ENCODE results near the gene MCRS1.
"Not testable (repeated sequence)": the region's sequence is repeated elsewhere in the genome, so short reads cannot be mapped to it uniquely, and the experiment has no call there.

Gene MCRS1, protein sequence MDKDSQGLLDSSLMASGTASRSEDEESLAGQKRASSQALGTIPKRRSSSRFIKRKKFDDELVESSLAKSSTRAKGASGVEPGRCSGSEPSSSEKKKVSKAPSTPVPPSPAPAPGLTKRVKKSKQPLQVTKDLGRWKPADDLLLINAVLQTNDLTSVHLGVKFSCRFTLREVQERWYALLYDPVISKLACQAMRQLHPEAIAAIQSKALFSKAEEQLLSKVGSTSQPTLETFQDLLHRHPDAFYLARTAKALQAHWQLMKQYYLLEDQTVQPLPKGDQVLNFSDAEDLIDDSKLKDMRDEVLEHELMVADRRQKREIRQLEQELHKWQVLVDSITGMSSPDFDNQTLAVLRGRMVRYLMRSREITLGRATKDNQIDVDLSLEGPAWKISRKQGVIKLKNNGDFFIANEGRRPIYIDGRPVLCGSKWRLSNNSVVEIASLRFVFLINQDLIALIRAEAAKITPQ

DNA sequence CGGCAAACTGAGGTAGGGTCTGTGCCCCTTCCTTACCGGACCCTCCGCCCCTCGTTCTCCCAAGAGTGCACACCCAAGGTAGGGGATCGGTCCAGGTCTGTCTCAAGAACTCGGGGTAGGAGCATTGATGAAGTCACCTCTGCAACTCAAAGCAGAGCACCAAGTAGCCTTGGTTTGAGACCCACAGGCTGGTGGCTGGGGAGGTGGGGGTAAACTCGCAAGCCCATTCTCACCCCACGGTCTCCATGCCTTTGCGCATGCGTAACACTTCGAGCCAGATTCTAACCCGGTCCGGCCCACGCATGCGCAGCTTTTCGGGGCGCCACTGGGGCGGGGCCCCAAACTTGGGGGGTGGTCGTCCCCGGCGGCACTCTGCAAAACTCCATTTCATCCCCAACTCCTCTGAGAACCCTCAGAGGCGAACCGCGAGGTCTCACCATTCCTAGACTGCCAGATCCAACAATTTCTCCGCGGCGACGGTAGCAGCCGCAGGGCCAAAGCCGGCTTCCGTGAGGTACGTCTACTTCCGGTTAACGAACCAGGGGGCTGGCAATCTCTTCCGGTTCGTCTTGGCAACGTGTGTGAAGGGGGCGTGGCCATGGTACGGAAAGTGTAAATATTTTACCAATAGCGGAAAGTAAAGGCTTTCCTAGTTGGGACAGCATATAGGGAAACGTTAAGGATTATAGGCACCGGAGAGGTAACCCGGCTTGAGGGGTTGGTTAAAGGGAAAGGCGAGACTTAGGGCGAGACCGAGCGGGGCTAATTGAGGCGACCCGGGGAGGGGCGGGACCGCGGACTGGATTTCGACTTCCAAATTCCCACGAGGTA is at the start of gene MCRS1:
MCRS1 (minus strand) TSS at position 532 of the 831 bp plus-strand sequence. CDS start 1,411 bp downstream, outside the sequence.
- peak; percentile 78 to 85 (median 80) for DNase-seq (ENCODE audit: low read depth in 3 of 3)

DNA sequence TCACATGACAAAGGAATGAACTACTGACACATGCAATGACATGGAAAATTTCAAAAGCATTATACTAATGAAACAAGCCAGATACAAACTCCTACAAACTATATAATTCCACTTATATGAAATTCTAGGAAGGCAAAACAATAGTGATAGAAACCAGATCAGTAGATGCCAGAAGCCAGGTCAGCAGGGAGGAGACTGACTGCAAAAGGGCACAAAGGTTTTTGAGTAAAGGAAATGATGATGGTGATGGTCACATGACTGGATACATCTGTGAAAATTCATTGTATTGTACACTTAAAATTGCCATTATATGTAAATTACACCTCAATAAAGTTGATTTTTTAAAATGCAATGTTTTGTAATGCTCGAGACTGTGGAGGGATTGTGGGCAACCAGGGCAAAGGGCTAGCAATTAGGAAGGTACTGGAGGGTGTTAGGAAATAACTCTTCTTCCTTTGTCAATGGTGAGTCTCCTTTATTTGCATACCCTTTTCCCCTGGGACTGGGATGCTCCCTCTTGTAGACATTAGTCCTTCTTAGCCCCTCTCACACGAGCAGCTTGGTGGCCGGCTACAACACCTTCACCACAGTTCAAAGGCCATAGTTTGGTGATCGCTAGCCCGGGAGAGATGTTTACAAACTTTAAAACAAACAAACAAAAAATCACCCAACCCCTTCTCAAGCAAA is 48.7 kb upstream of the MCRS1 start:
- DNase-seq (ENCODE audit: low read depth in 3 of 3) = no peak

DNA sequence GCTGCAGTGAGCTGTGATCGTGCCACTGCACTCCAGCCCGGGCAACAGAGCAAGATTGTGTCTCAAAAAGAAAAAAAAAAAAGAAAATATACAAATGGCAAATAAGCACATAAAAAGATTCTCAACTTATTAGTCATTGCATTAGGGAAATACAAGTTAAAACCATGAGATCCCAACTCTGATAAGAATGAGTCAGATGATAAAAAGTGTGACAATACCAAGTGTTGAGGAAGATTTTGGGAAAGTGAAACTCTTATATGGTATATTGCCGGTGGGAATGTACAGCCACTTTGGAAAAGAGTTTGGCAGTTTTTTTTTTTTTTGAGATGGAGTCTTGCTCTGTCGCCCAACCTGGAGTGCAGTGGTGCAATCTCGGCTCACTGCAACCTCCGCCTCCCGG is 47.8 kb upstream of the MCRS1 start:
- DNase-seq (ENCODE audit: low read depth in 3 of 3) = no peak

DNA sequence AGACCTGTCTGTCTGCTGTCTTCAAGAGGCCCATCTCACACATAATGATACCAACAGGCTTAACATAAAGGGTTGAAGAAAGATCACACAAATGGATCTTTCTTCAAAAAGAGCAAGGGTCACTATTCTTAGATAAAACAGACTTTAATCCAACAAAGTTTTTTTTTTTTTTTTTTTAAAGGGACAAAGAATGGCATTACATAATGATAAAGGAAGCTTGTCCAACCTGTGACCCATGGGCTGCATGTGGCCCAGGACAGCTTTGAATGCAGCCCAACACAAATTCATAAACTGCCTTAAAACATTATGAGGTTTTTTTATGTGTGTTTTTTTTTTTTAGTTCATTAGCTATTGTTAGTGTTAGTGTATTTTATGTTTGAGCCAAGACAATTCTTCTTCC is 44.3 kb upstream of the MCRS1 start:
- no peak for DNase-seq (ENCODE audit: low read depth in 3 of 3)

DNA sequence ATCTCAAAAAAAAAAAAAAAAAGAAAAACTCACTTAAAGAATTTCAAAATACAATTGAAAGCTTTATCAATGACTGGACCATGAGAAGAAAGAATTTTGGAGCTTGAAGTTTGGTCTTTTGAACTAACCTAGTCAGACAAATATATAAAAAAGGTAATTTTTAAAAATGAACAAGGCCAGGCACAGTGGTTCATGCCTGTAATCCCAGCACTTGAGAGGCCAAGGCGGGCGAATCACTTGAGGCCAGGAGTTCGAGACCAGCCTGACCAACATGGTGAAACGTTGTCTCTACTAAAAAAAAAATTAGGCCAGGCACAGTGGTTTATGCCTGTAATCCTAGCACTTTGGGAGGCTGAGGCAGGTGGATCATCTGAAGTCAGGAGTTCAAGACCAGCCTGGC is 42.8 kb upstream of the MCRS1 start:
- DNase-seq (ENCODE audit: low read depth in 3 of 3) = not testable (repeated sequence)

DNA sequence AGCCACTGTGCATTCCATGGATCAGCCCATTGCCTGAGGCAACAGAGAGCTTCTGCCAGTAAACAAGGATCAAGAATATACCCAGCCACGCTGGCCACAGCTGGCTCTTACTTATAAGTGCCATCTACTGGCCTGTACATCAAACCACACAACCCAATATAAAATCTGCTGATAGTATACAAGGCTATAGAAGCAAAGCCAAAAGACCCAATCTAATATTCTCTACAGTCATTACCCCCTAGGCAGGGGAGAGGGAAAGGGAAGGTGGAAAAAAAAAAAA is 41.9 kb upstream of the MCRS1 start:
- no peak for DNase-seq (ENCODE audit: low read depth in 3 of 3)

DNA sequence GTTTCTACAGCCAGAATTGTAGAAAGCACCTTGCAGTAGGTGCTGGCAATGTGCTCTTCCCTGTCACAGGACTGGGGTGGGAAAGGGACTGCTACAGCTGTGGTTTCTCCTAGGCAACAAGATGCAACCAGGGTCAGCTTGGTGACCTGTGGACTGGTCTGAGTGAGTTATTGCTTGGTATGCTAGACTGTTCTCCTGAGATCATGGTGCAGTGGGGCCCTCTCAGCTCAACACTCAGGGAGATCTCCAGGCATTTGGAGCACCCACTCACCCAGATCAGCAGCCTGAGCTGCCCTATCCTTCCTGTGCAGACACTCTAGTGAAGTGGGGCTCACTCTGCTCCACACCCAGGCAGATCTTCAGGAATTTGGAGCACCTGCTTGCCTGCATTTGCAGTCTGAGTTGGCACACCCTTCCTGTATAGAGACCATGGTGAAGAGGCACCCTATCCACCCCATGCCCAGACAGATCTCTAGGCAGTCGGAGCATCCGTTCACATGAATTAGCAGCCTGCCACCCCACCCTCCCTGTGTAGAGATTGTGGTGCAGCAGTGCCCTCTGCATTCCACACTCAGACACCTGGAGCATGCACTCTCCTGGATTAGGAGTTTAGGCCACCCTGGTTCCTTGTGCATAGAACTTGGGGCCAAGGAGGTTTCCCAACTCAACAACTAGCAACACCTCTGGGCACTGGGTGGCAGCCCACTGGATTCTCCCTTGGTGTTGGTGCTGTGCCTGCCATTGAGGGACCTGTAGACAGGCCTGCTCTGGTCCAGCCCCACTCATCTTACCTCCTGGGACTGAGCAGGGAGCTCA is 41.3 kb upstream of the MCRS1 start:
- no peak for DNase-seq (ENCODE audit: low read depth in 3 of 3)

DNA sequence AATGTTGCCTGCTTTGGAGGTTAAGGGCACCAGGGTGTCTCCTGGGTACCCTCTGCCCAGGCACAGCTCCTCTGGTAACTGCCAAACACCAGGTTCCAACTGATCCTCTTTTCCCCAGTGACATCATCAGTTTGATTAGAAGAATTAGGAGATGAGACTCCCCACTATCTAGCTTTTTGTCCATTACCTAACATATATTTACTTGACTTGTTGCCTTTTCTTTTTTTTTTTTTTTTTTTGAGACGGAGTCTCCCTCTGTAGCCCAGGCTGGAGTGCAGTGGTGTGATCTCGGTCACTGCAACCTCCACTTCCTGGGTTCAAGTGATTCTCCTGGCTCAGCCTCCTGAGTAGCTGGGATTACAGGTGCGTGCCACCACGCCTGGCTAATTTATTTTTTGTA is 37.6 kb upstream of the MCRS1 start, which contains the start of gene FAM186B:
FAM186B (minus strand) TSS at position 101 of the 400 bp plus-strand sequence. CDS start 162 bp downstream, outside the sequence.
- not testable (repeated sequence) for DNase-seq (ENCODE audit: low read depth in 3 of 3)

DNA sequence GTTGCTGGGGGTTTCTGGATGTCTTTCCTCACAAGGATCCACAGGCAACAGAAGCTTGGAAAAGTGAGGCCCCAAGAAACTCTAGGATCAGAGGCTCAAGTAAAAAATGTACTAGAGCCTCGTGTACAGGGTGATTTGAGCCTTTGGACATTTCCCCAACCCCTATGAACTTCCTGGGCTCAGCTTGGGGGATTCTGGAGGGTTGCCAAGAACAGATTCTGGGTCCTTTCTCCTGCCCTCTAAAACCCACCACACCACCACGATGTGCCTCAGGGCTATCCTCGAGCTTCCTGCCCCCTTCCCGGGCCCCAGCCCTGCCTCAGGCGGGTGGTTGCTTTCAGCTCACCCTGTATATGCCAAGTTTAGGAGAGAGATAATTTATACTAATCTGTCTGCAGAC is 36.9 kb upstream of the MCRS1 start:
- DNase-seq (ENCODE audit: low read depth in 3 of 3) = no peak

DNA sequence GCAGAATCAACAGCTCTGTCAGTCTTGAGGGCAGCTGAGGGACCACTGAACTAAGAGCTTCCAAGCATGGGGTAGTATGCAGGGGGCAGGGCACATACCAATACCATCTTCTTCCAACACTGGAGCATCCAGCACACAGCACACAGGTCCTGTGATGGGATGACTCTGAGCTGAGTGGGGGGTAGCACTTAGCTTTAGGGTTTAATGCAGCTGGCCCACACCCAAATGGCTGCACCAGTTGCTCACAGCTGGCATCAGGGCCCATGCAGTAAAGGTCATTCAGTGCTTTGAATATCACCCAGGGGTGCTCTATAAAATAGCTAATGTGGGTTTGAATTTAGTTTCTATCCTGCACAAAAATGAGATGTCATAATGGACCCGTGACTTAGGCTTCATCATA is 35.8 kb upstream of the MCRS1 start:
- no peak for DNase-seq (ENCODE audit: low read depth in 3 of 3)

DNA sequence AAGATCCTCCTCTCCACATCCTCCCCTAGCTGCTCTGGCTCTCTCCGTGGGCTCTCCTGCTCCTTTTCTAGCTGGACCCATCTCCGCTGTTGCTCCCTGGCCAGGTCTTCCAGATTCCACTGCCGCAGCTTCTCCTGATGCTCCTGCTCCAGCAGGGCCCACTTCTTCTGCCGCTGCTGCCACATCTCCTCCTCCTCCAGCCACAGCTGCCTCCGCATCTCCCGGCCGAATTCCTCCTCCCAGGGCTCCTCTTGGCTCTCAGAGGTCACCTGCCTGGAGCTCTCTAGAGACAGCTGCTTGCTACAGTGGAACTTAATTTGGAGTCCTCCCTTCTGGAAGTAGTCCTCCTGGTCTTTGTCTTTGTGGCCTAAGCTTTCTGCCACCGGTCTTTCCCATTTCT is 32.0 kb upstream of the MCRS1 start:
- no peak for DNase-seq (ENCODE audit: low read depth in 3 of 3)

DNA sequence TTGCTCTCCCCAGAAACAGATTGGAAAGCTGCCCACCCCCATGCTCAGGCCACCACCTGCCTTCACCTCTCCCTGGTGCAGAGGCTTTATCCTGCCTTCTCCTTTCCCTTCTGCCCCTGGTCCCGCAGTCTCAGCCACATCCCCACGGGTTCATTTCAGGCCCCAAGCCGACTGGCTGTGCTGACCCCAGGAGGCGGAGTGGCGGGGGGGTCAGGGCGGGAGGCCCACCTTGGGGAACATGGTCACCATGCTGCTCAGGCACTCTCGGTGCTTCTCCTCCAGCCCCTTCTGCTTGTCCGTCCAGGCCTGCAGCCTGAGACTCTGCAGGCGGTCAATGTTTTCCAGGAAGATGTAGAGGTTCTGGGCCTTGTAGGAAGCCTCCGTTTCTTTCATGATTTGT is 30.6 kb upstream of the MCRS1 start:
- DNase-seq (ENCODE audit: low read depth in 3 of 3) = no peak

DNA sequence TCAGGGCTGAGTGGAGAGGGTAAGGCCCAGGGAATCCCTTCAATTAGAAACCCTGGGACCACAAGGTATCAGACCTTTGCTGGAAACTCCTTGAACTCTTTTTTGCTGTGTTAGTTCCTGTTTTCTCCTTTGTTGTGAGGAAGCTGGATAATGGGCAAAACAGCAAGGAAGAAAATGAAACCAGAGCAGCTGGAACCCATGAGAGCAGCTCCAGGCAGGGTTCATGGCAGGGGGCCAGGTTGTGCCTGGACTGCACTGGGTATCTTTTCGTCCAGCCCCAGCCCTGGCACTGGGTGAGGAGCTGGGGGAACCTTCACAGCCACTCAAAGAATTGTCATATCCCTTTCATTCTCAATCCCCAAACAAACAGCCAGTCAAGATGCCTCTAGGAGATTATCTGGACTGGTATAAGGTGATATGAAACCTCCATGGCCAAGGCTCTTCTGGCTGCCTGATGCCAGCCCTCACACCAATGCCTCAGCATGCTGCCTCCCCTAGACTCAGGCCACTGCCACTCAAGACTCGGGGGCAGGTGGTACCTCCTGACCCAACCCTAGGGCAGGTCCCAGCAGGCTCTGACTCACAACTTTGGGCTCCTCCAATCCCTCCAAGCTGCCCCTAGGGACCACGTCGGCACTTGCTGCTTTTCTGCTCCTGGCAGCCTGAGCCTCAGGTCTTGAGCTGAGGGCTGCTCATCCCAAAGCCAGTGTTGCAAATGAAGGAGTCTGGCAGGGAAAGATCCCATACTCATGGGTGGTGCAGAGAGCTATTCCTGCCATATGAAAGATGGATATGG is 21.0 kb upstream of the MCRS1 start:
- no peak for DNase-seq (ENCODE audit: low read depth in 3 of 3)

DNA sequence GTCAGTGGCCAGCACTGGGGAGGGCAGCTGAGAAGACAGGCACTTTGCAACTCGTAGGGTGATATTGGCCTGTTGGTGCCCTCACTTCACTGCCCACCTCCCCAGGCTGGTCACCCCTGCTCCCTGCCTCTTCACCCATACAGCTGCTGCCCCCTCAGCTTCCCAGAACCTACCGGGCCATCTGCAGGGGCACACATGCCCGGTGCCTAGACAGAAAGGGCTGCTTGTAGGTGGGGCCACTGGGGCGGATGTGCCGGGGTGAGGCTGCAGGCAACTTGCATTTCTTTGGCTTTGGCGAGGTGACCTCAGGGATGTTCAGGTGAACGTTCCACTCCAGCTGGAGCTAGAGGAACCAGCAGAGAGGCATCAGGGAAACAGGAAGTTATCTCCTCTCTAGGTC is 20.3 kb upstream of the MCRS1 start:
- DNase-seq (ENCODE audit: low read depth in 3 of 3) = no peak

DNA sequence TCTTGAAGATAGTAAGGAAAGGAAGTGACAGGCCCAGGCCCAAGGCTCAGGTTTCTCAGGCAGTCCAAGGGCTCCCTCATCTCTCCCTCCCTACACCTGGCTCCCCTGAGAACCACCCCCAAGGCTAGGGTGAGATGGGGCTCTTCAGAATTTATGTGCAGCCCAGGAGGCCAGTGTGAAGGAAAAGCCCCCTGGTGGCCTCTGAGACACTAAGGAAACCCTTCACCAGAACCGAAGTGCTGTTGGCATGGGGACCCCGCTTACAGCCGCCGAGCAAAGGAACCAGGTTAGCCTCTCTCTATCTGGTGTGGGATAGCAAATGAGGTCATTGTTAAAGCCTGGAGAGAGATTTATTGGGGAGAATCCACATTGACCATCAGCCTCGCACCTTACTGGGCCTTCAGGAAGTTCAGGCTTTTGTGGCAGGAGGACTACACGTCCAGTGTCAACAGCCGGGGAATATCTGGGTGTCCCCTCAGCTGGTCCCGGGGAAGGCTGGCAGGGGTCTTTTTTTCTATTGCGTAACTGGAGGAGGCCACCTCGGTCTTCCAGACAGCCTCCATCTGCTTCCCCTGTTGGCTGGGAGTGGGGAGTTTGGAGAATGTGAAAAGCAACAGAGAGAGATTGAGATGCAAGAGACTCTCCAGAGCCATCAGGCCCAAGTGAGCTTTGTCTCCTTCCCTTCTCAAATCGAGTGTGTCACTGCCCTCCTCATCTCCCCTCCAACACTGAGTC is 19.4 kb upstream of the MCRS1 start:
- no peak for DNase-seq (ENCODE audit: low read depth in 3 of 3)

DNA sequence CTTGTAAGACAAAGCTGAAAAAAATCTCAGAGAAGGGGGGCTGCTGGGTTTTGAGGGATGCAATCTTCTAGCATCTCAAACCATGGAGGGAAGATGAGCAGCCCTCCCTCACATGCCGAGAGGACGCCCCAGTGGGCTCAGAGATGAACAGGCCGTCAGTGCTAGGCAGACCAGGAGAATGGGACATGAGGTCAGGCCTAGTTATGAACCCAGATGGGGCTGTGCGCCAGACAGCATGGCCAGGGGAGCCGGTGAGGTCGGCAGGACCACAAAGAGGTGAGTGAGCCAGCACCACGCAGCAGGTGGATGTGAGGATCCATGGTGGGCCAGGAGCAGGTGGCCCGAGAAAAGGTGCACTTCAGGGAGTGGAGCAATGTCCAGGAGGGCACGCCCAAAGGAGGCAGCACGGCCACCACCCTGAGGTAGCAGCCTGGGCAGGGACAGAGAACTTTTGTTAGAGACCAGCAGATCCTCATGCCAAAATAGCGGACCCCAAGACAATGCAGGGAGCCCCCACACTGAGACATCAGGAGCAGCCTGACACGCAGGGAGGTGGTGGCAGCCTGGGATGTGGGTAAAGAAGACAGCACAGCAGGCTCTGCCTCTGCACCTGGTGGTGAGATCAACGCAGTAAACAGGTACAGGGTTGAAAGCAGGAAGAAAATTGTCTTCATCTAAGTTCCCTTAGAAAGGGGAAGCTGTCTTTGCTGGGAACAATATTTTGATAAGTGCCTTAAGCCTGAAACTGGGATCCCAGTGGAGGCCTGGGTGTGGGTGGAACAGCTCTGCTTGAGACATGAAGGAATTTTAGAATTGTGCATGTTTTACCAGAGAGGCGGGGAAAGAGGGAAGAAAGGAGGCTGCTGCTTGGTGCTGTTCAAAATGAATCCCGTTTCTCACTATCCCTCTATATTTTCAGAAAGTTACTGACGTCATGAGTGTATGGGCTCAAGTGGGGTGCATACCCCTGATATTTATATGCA is 17.8 kb upstream of the MCRS1 start:
- DNase-seq (ENCODE audit: low read depth in 3 of 3) = no peak

DNA sequence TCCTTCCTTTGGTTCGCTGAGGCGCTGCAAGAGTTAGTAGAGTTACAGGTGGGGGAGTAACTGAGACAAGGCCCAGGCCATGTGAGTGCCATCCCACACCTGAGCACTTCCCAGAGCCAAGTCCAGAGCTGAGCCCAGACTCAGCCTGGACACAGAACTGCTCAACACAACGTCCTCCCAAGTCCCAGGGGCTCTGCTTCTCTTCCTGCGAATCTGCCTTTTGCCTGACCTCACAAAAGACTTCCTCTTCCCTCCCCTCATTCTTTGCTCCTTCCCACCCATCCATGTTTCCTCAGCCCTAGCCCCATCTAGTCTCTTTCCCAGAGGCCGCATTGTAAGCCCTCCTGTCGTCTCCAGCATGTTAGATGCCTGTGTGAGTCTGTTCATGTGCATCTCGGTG is 16.6 kb upstream of the MCRS1 start:
- no peak for DNase-seq (ENCODE audit: low read depth in 3 of 3)

DNA sequence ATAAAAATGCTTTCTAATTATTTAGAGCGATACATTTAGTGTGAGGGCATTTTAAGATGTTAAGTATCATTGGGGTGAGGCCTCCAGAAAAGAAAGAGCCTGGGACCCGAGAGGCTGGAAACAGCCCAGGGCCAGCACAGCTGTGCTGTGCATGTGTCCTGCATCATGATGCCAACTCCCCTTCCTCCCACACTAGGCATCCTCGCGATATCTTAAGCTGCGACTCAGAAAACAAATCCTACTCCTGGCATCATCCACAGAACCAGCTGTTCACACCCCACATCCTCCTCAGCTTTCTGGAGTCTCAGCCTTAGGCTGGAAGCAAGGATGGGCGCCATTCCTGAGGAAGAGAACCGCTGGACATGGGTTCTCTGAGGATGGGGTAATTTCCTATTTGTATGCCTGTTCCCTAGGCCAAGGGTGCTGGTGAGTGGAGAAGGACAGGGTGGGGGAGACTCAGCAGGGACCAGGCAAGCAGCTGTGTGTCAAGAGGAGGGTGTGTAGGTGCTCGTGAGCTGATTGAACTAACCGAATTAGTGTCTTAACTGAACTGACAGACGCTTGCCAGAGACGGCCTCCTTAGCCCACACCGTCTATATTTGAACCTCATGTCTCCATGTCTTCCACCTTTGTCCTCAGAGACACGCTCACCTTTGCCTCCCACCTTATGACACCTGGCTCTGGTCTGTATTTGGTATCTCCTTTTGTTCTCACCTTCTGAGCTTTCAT is 15.6 kb upstream of the MCRS1 start:
- no peak for DNase-seq (ENCODE audit: low read depth in 3 of 3)

Measured in stimulated activated CD4-positive, alpha-beta T cell treated with anti-CD3 and anti-CD28 coated beads, TNF-alpha, amount 100 ng/mL, for 4 hours (primary cell).